ENCODE results near the gene NUP58. TPM values are rescaled to one million over a fixed set of nuclear protein-coding genes. Genes with fewer than 3 reads are reported as not detected.

NUP58 gene, protein sequence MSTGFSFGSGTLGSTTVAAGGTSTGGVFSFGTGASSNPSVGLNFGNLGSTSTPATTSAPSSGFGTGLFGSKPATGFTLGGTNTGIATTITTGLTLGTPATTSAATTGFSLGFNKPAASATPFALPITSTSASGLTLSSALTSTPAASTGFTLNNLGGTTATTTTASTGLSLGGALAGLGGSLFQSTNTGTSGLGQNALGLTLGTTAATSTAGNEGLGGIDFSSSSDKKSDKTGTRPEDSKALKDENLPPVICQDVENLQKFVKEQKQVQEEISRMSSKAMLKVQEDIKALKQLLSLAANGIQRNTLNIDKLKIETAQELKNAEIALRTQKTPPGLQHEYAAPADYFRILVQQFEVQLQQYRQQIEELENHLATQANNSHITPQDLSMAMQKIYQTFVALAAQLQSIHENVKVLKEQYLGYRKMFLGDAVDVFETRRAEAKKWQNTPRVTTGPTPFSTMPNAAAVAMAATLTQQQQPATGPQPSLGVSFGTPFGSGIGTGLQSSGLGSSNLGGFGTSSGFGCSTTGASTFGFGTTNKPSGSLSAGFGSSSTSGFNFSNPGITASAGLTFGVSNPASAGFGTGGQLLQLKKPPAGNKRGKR
- total RNA-seq (46.8 TPM), polyA plus RNA-seq (22.5 TPM)
- long read RNA-seq, donor 1: 0 reads
- long read RNA-seq, donor 2: 0 reads
- long read RNA-seq, donor 3, full-length matches to known transcripts: 19 of 33 reads
- long read RNA-seq, donor 3, partial matches to known transcripts: 14 of 33 reads
- long read RNA-seq, donor 3, other reads (novel, unspliced or antisense): 0 of 33 reads
- long read RNA-seq, donor 4, full-length matches to known transcripts: 8 of 8 reads
- long read RNA-seq, donor 4, partial matches to known transcripts: 0 of 8 reads
- long read RNA-seq, donor 4, other reads (novel, unspliced or antisense): 0 of 8 reads
- long read RNA-seq, donor 5, full-length matches to known transcripts: 13 of 21 reads
- long read RNA-seq, donor 5, partial matches to known transcripts: 8 of 21 reads
- long read RNA-seq, donor 5, other reads (novel, unspliced or antisense): 0 of 21 reads
- long read RNA-seq, donor 6, full-length matches to known transcripts: 6 of 6 reads
- long read RNA-seq, donor 6, partial matches to known transcripts: 0 of 6 reads
- long read RNA-seq, donor 6, other reads (novel, unspliced or antisense): 0 of 6 reads
- long read RNA-seq, donor 7, full-length matches to known transcripts: 7 of 7 reads
- long read RNA-seq, donor 7, partial matches to known transcripts: 0 of 7 reads
- long read RNA-seq, donor 7, other reads (novel, unspliced or antisense): 0 of 7 reads
- long read RNA-seq, donor 8, full-length matches to known transcripts: 4 of 4 reads
- long read RNA-seq, donor 8, partial matches to known transcripts: 0 of 4 reads
- long read RNA-seq, donor 8, other reads (novel, unspliced or antisense): 0 of 4 reads
- long read RNA-seq, donor 9, full-length matches to known transcripts: 9 of 15 reads
- long read RNA-seq, donor 9, partial matches to known transcripts: 6 of 15 reads
- long read RNA-seq, donor 9, other reads (novel, unspliced or antisense): 0 of 15 reads
- long read RNA-seq, donor 10, full-length matches to known transcripts: 6 of 20 reads
- long read RNA-seq, donor 10, partial matches to known transcripts: 14 of 20 reads
- long read RNA-seq, donor 10, other reads (novel, unspliced or antisense): 0 of 20 reads

DNA sequence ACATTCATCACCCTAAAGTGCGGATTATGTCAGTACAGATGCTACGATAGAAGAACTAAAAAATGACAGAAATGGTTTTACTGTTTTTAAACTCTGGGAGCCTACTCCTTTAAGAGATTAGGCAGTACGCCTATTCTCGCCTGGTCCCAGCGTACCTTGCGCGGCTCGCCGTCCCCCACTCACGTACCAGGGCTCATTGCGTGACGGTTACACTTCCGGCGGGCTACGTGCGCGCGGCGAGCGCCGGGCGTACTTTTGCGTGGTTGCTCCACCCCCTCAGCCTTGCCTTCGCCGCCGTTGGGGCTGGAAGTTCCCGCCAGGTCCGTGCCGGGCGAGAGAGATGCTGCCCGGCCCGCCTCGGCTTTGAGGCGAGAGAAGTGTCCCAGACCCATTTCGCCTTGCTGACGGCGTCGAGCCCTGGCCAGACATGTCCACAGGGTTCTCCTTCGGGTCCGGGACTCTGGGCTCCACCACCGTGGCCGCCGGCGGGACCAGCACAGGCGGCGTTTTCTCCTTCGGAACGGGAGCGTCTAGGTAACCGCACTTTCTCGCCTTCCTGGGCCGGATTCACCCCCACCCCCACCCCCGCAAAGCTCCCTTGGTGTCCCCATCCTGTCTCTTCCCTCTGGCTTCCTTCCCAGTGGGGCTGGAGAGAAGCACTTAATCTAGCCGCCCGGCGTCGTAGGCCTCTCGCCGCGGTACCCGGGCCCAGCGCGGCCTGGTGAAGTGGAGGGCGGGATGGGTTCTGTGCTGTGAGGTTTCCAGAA, at the start of gene NUP58:
TSS of gene NUP58 (plus strand) at position 279 of the 767 bp plus-strand sequence. CDS start at position 428, 149 bp downstream.
- Histone ChIP-seq H3K27me3 (ENCODE audit: control insufficient read depth in 2 of 2, insufficient read depth in 1 of 2, low read length in 1 of 2) (no peaks in the 10 kb centered on the region), H3K36me3 (ENCODE audit: control insufficient read depth in 2 of 2, insufficient read depth in 2 of 2, low read length in 1 of 2) (peaks cover 0 to 25% of the 10 kb centered on the region in 2 donors), H3K4me3 (ENCODE audit: low read length in 2 of 2) (peak within 1 kb of the TSS; percentile 95 to 98), H3K4me1 (ENCODE audit: control insufficient read depth in 2 of 2, insufficient read depth in 2 of 2, low read length in 2 of 2) (peaks cover 8 to 11% of the 10 kb centered on the region in 2 donors), H3K9me3 (ENCODE audit: control insufficient read depth in 2 of 2, insufficient read depth in 1 of 2, low read length in 1 of 2) (peaks cover 0 to 5% of the 10 kb centered on the region in 2 donors), H3K27ac (ENCODE audit: low read depth in 1 of 2, low read length in 1 of 2) (peak within 1 kb of the TSS; percentile 93 to 96)
- peak; percentile 89 to 96 (median 91) for DNase-seq (ENCODE audit: low read depth in 6 of 9, low spot score in 9 of 9)
- under 1% methylated on average over 64 of the region's 64 CpGs for WGBS

DNA sequence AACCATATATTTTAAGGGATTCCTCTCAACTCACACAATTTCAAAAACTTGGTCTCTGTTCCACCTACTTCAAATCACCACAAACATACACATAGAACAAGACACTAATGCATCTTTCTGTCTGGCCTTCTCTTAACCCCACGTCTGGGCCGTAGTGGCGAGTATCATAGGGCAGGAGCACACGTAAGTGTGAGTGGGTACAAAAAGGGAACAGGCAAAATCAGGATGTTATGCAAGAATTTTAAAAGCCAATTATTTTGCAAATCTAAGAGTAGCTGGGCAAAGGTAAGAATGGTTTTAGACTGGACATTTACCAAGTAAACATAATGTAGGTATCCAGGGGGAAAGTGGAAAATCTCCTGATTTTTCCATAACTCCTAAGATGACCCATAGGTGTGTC, 49.2 kb upstream of the NUP58 start:
- WGBS: over 99% methylated on average over 4 of the region's 4 CpGs

DNA sequence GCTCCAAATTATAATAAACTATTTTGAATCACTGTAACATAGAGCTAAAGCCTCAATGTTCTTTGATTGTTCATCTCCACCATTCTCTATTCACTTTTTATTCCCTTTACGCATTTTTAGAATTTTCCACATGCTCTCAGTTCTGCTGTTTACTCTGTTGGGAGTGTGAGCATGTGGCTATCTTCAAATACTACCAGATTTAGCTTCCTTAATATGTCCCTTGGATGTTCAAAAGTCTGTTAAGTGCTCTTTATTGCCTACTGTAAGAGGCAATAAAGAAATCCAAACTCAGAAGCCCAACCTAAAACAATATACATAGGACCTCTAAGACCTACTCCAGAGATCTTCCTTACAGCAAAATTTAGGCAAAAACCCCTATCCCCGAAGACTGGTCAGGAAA, 48.7 kb upstream of the NUP58 start:
- Histone ChIP-seq H3K27me3 (ENCODE audit: control insufficient read depth in 2 of 2, insufficient read depth in 1 of 2, low read length in 1 of 2) (no peaks in the 10 kb centered on the region), H3K36me3 (ENCODE audit: control insufficient read depth in 2 of 2, insufficient read depth in 2 of 2, low read length in 1 of 2) (peaks cover 12 to 32% of the 10 kb centered on the region in 2 donors), H3K4me3 (ENCODE audit: low read length in 2 of 2) (no peak overlapping the region), H3K4me1 (ENCODE audit: control insufficient read depth in 2 of 2, insufficient read depth in 2 of 2, low read length in 2 of 2) (no peaks in the 10 kb centered on the region), H3K9me3 (ENCODE audit: control insufficient read depth in 2 of 2, insufficient read depth in 1 of 2, low read length in 1 of 2) (no peaks in the 10 kb centered on the region), H3K27ac (ENCODE audit: low read depth in 1 of 2, low read length in 1 of 2) (no peak overlapping the region)
- WGBS: 97% methylated on average over 2 of the region's 2 CpGs
- no peak for DNase-seq (ENCODE audit: low read depth in 6 of 9, low spot score in 9 of 9)

More for the DNA sequence above, 49.2 kb upstream of the NUP58 start:
- H3K27me3 ChIP-seq (ENCODE audit: control insufficient read depth in 2 of 2, insufficient read depth in 1 of 2, low read length in 1 of 2): no peaks in the 10 kb centered on the region
- no peaks in the 10 kb centered on the region for H3K4me1 ChIP-seq (ENCODE audit: control insufficient read depth in 2 of 2, insufficient read depth in 2 of 2, low read length in 2 of 2)
- no peak overlapping the region for H3K4me3 ChIP-seq (ENCODE audit: low read length in 2 of 2)
- H3K9me3 ChIP-seq (ENCODE audit: control insufficient read depth in 2 of 2, insufficient read depth in 1 of 2, low read length in 1 of 2): no peaks in the 10 kb centered on the region
- no peak for DNase-seq (ENCODE audit: low read depth in 6 of 9, low spot score in 9 of 9)
- H3K36me3 ChIP-seq (ENCODE audit: control insufficient read depth in 2 of 2, insufficient read depth in 2 of 2, low read length in 1 of 2): peaks cover 12 to 27% of the 10 kb centered on the region in 2 donors
- no peak overlapping the region for H3K27ac ChIP-seq (ENCODE audit: low read depth in 1 of 2, low read length in 1 of 2)

DNA sequence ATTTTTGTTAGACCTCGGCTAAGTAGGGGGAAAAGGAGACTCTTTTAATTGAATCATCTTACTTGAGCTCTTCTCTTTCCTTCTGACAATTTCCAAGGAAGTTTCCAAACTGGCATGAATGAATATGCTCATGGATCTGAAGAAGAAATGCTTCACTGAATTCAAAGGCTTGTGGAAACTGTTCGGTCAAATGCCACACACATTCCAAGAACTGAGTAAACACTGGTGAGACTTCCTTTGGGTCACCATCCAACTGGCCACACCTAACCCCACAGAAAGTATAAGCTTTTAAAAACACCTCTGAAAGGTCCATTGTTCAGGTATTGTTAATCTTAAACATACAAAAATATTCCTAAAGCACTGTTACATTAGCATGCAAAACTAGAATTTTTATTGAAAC, 47.7 kb upstream of the NUP58 start:
- Histone ChIP-seq H3K4me1 (ENCODE audit: control insufficient read depth in 2 of 2, insufficient read depth in 2 of 2, low read length in 2 of 2) (no peaks in the 10 kb centered on the region), H3K27ac (ENCODE audit: low read depth in 1 of 2, low read length in 1 of 2) (no peak overlapping the region), H3K4me3 (ENCODE audit: low read length in 2 of 2) (no peak overlapping the region), H3K27me3 (ENCODE audit: control insufficient read depth in 2 of 2, insufficient read depth in 1 of 2, low read length in 1 of 2) (no peaks in the 10 kb centered on the region), H3K36me3 (ENCODE audit: control insufficient read depth in 2 of 2, insufficient read depth in 2 of 2, low read length in 1 of 2) (peaks cover 12 to 32% of the 10 kb centered on the region in 2 donors), H3K9me3 (ENCODE audit: control insufficient read depth in 2 of 2, insufficient read depth in 1 of 2, low read length in 1 of 2) (no peaks in the 10 kb centered on the region)
- no peak for DNase-seq (ENCODE audit: low read depth in 6 of 9, low spot score in 9 of 9)
- 96% methylated on average over 2 of the region's 2 CpGs for WGBS

DNA sequence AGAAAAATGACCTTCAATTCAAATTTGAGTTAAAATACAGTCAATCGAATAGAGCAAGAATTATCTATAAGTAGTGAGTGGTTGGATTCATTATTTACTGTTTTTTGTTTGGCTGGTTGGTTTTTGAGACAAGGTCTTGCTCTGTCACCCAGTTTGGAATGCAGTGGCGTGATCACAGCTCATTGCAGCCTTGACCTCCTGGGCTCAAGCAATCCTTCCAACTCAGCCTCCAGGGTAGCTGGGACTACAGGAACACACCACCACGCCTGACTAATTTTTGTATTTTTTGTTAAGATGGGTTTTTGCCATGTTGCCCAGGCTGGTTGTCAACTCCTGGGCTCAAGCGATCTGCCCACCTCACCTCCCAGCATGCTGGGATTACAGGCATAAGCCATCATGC, 39.2 kb upstream of the NUP58 start:
- Histone ChIP-seq H3K27me3 (ENCODE audit: control insufficient read depth in 2 of 2, insufficient read depth in 1 of 2, low read length in 1 of 2) (no peaks in the 10 kb centered on the region), H3K27ac (ENCODE audit: low read depth in 1 of 2, low read length in 1 of 2) (no peak overlapping the region), H3K4me3 (ENCODE audit: low read length in 2 of 2) (no peak overlapping the region), H3K36me3 (ENCODE audit: control insufficient read depth in 2 of 2, insufficient read depth in 2 of 2, low read length in 1 of 2) (peaks cover 23 to 40% of the 10 kb centered on the region in 2 donors), H3K4me1 (ENCODE audit: control insufficient read depth in 2 of 2, insufficient read depth in 2 of 2, low read length in 2 of 2) (no peaks in the 10 kb centered on the region), H3K9me3 (ENCODE audit: control insufficient read depth in 2 of 2, insufficient read depth in 1 of 2, low read length in 1 of 2) (no peaks in the 10 kb centered on the region)
- no peak for DNase-seq (ENCODE audit: low read depth in 6 of 9, low spot score in 9 of 9)
- WGBS: 98% methylated on average over 4 of the region's 4 CpGs

DNA sequence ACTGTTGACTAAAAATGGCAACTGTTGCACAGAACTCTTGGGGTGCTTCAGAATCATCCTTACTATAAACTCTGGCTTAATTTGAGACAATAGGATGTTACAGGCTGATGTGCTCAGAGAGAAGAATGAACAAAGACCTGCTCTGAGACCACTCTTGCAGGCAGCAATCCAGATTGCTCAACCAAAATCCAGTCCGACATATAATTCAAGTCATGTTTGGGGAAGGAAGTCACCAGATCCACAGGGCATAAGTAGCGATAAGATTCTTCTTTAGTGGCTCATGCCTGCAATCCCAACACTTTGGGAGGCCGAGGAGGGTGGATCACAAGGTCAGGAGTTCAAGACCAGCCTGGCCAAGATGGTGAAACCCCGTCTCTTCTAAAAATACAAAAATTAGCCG, 34.7 kb upstream of the NUP58 start:
- no peak for DNase-seq (ENCODE audit: low read depth in 6 of 9, low spot score in 9 of 9)
- Histone ChIP-seq H3K27me3 (ENCODE audit: control insufficient read depth in 2 of 2, insufficient read depth in 1 of 2, low read length in 1 of 2) (no peaks in the 10 kb centered on the region), H3K9me3 (ENCODE audit: control insufficient read depth in 2 of 2, insufficient read depth in 1 of 2, low read length in 1 of 2) (no peaks in the 10 kb centered on the region), H3K4me3 (ENCODE audit: low read length in 2 of 2) (no peak overlapping the region), H3K36me3 (ENCODE audit: control insufficient read depth in 2 of 2, insufficient read depth in 2 of 2, low read length in 1 of 2) (peaks cover 19 to 31% of the 10 kb centered on the region in 2 donors), H3K27ac (ENCODE audit: low read depth in 1 of 2, low read length in 1 of 2) (no peak overlapping the region), H3K4me1 (ENCODE audit: control insufficient read depth in 2 of 2, insufficient read depth in 2 of 2, low read length in 2 of 2) (no peaks in the 10 kb centered on the region)
- 96% methylated on average over 5 of the region's 5 CpGs for WGBS

DNA sequence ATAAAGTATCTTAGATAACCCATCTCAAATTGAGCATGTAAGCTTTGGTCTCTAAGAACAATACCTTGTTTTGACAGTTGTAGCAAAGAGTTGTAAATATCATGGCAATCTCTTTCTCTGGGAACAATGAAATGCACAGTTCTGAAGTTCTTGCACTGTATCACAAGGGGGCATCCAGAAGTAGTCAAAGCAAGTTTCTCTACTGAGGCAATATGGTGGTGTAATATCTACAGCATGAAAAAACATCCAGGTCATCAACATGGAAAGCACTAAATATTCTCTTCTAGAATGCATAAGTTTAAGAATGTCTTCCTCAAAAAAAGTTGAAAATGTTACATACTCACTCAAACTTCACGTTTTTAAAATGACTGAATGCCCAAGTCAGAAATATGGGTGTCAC, 33.7 kb upstream of the NUP58 start:
- no peaks in the 10 kb centered on the region for H3K27me3 ChIP-seq (ENCODE audit: control insufficient read depth in 2 of 2, insufficient read depth in 1 of 2, low read length in 1 of 2)
- 93% methylated on average over 1 of the region's 1 CpG for WGBS
- no peak overlapping the region for H3K4me3 ChIP-seq (ENCODE audit: low read length in 2 of 2)
- peaks cover 19 to 27% of the 10 kb centered on the region in 2 donors for H3K36me3 ChIP-seq (ENCODE audit: control insufficient read depth in 2 of 2, insufficient read depth in 2 of 2, low read length in 1 of 2)
- no peaks in the 10 kb centered on the region for H3K9me3 ChIP-seq (ENCODE audit: control insufficient read depth in 2 of 2, insufficient read depth in 1 of 2, low read length in 1 of 2)
- H3K27ac ChIP-seq (ENCODE audit: low read depth in 1 of 2, low read length in 1 of 2): no peak overlapping the region
- DNase-seq (ENCODE audit: low read depth in 6 of 9, low spot score in 9 of 9): peak in 1 of 9 donors; percentile 27
- H3K4me1 ChIP-seq (ENCODE audit: control insufficient read depth in 2 of 2, insufficient read depth in 2 of 2, low read length in 2 of 2): no peaks in the 10 kb centered on the region
